NCI-H2227 treated with DMSO at 0.1 percent for 48 hours (cell line): ENCODE data around the gene CSGALNACT2.

ENCODE experiments used
- DNase-seq: peaks from one replicate; lab custom pipeline; 2025; lab: John Stamatoyannopoulos, UW

The CSGALNACT2 gene

GRCh38 chr10:43203448-43204041, 65.3 kb downstream of the CSGALNACT2 start:
- DNase-seq, result no peak

- DNase-seq, result no peak
Measured at GRCh38 chr10:43204042-43204942, 66.0 kb downstream of the CSGALNACT2 start.

GRCh38 chr10:43204943-43205671, 66.9 kb downstream of the CSGALNACT2 start:
- DNase-seq, result no peak

DNA sequence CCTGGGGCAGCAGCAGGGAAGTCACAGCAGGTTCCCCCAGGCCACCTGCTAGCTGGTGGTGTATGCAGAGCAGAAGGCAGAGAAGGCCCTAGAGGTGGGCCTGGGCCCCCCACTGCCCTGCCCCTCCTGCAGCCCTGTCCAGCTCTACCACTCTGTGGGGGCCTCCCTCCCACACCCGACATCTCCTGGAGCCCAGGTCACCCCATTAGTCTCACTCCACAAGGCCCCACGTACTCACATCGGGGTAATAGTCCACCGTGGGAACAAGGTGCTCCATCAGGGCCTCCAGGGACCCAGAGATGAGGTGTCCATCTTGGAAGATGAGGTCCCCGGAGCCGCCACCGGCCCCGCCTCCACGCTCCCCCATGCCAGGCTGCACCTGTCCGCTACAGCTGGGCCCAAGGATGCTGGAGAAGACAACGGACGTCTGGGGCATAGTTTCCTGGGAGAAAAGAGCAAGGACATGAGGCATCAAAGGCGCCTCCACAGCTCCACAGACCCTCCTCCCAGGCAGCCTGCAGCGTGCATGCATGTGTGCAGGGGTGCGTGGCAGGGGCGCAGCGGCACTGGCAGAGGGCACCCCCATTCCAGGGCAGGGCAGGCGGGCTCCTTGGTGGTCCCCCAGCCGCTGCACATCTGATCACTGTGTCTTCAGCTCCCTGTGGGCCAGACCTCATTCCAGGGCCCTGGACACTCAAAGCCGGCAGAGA, 67.6 kb downstream of the CSGALNACT2 start:
- DNase-seq, result no peak

DNA sequence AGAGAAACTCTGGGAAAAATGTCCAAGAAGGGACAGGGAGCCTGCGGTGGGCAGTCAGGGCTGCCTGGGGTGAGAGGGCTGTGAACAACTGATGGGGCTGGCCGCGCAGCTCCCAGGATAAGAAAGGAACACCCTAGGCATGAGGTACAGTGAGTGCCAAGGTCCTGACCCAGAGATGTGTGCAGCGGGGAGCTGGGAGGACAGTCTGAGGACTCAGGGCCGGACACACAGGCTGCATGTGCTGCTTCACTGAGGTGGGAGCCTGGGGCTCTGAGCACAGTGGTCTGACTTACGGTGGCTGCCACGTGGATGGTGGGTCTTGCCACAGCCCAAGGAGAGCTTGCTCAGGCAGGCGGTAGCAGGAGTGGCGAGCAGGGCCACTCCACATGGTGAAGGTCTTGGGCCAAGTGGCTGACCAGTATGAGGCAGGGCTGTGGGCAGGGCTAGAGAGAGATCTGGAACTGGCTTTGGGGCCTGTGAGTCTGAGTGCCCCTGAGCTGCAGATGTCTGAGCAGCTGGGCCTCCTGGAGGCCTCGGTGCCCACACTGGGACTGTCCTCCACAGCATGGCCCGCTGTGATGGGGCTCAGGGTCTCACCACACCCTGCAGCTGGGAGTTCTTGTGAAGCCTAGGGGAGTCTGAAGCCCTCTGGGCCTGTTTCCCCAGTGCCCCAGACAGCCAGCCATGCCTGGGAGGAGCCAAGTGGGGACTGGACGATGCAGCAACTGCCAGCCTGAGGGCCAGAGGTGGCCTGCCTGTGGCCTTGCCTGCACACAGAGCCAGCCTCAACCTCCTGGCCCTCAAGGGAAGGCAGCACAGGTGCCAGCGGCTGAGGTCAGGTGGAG, 68.4 kb downstream of the CSGALNACT2 start:
- DNase-seq, result no peak

DNA sequence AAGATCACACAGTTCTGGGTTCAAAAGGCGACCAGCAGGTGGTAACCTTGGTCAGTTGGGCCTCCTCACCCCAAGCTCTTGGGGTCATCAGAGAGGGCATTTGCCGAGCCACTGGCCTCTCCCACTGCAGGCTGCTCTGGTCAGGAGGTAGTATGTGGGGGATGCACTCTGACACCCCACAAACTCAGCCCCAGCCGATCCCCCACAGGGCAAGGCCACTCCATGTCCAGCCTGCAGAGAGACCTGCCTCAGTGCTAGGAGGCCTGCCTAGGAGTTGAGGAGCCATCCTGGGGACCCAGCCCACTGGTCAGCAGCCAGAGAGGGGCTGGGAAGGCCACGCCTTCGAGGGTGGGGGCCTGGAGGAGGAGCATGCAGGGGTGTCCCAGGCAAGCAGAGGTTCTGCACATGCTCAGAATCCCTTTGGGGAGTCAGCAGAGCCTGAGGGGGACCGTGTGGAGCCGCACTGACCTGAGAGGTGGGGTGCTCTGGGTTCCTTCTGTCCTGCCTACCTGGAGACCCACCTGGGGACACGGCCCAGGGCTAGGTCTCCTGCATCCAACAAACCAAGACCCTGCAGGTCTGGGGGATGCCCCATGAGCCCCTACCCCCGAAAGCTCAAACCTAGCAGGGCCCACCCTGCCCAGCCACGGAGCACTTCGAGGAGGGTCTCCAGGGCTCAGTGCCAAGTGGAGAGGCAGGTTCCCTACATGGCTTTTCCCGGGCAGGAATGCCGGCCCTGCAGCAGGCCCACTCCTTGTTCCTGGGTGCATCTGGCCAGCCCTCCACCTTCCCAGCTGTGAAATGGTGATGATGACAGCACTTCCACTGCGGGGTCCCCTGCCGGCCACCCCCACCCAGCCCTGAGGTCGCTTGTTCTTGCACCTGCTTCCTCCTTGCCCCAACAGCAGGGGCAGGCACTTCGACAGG, 70.2 kb downstream of the CSGALNACT2 start:
- no peak for DNase-seq

DNA sequence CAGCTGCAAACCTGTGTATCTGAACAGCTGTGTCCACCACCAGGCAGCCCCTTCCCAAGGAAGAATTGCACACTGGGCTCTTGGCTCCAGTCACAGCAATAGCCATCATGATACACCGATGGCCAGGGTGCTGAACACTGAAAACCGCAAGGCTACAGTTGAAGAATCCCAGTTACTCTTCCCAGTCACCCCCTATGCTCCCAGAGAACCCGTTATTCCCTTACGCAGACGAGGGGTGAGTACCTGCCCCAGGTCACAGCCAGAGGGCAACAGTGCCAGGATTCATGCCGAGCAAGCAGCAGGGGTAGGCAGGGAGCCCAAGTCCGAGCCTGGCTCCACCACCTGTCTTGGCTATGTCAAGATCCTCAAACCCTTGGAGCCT, 70.8 kb downstream of the CSGALNACT2 start:
- DNase-seq, result no peak

- no peak for DNase-seq
Measured at GRCh38 chr10:43209651-43210141, 71.5 kb downstream of the CSGALNACT2 start.

GRCh38 chr10:43210556-43210955, 72.3 kb downstream of the CSGALNACT2 start:
- no peak for DNase-seq

DNA sequence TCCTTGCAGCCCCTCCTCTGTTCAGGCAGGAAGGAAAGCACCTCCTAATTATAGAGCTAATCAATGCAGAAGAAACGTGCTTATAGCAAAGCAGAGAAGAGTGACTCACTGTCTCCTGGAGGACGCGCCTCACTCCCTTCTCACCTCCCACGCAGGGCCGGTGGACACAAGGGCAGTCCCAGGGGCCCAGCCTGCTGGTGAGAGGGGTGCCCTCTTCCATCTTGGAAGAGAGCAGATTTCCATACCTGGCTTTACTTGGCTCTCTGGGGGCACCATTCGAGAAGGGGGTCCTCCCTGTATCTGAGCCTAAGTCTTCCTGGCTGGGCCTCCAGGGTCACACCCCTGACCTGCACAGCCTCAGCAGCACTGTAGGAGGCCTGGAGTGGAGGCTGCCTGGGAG, 72.8 kb downstream of the CSGALNACT2 start:
- DNase-seq, result no peak

- DNase-seq, result no peak
Measured at GRCh38 chr10:43211431-43212042, 73.3 kb downstream of the CSGALNACT2 start.

GRCh38 chr10:43212043-43212721, 73.9 kb downstream of the CSGALNACT2 start:
- no peak for DNase-seq

- no peak for DNase-seq
Measured at GRCh38 chr10:43214071-43214955, 76.1 kb downstream of the CSGALNACT2 start.

GRCh38 chr10:43214956-43215561, 76.8 kb downstream of the CSGALNACT2 start:
- DNase-seq, result peak; percentile 40

- DNase-seq, result no peak
Measured at GRCh38 chr10:43215758-43216455, 77.7 kb downstream of the CSGALNACT2 start.

DNA sequence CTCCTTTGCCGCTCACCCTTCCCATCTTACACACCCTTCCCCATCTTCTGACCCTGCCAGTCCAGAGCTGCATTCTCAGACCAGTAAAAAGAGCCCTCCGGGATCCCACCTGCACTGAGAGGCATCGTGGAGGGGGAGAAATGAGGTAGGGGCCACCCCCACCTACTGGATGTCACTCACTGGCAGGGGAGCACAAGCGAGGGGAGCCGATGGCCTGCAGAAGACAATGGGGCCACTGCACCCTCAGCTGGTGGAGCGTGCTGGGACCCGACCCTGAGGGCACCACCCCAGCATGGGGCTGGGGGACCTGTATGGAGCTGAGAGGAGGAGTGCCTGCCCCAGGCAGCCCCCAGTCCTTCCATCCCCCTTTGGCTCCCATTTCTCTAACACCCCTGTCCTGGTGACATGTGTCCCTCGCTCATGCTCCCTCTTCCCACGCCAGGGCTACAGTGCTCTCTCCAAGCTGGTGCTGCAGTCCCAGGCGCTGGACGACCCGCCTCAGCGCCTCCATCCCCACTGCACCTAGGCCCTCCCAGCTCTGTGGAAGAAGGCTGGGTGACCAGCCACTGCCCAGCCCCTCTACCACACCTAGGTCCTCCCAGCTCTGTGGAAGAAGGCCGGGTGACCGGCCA, 78.8 kb downstream of the CSGALNACT2 start:
- no peak for DNase-seq
